ENCODE results near the gene ADARB2.

- no peak for TF ChIP-seq EZH2 (IDR thresholded peaks at IDR 0.05; ENCODE audit: low read depth, unreplicated experiment)
- no peak for TF ChIP-seq CTCF (conservative IDR thresholded peaks at IDR 0.05; ENCODE audit: low read depth in 2 of 2)
- TF ChIP-seq POLR2AphosphoS5 (IDR thresholded peaks at IDR 0.05; ENCODE audit: low read depth) = no peak
- TF ChIP-seq ZNF114 (CRISPR knock-in tag; IDR thresholded peaks at IDR 0.05) = no peak
- TF ChIP-seq CREB1 (CRISPR knock-in tag; IDR thresholded peaks at IDR 0.05; ENCODE audit: low read depth) = no peak
- TF ChIP-seq EZH2phosphoT487 (IDR thresholded peaks at IDR 0.05; ENCODE audit: unreplicated experiment) = no peak
- TF ChIP-seq, protein P1, sequence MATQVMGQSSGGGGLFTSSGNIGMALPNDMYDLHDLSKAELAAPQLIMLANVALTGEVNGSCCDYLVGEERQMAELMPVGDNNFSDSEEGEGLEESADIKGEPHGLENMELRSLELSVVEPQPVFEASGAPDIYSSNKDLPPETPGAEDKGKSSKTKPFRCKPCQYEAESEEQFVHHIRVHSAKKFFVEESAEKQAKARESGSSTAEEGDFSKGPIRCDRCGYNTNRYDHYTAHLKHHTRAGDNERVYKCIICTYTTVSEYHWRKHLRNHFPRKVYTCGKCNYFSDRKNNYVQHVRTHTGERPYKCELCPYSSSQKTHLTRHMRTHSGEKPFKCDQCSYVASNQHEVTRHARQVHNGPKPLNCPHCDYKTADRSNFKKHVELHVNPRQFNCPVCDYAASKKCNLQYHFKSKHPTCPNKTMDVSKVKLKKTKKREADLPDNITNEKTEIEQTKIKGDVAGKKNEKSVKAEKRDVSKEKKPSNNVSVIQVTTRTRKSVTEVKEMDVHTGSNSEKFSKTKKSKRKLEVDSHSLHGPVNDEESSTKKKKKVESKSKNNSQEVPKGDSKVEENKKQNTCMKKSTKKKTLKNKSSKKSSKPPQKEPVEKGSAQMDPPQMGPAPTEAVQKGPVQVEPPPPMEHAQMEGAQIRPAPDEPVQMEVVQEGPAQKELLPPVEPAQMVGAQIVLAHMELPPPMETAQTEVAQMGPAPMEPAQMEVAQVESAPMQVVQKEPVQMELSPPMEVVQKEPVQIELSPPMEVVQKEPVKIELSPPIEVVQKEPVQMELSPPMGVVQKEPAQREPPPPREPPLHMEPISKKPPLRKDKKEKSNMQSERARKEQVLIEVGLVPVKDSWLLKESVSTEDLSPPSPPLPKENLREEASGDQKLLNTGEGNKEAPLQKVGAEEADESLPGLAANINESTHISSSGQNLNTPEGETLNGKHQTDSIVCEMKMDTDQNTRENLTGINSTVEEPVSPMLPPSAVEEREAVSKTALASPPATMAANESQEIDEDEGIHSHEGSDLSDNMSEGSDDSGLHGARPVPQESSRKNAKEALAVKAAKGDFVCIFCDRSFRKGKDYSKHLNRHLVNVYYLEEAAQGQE (IDR thresholded peaks at IDR 0.05; ENCODE audit: unreplicated experiment) = no peak
These were observed 160.0 kb downstream of the ADARB2 start for GRCh38 chr10:1577373-1577770.
